Posterior cingulate gyrus (tissue), 11 donors: Measurements from ENCODE around the gene SPAG8.

Experiments used
- DNase-seq, 10 donors: peaks; one replicate each; pipeline versions ENCODE4 v3.0.0 to v3.0.0-alpha.2; 2020 to 2021; ENCODE audit warnings: mixed read lengths in 3 of 10
- intact Hi-C: fragments of 100-400 bp; cut with DNase I; formaldehyde crosslinking; loops from one replicate; pipeline ENCODE4 v1.15.1; 2023

SPAG8 gene

GRCh38 chr9:35790025-35790384 lies 22.1 kb downstream of the SPAG8 start:
- no peak for DNase-seq
- intact Hi-C loops, result loop anchor here (2.0 to 5.0 kb wide), 2 partner anchors 37 to 93 kb away; partner anchors contain the start of genes FAM221B and TMEM8B

GRCh38 chr9:35789541-35789940 lies 22.5 kb downstream of the SPAG8 start:
- no peak for DNase-seq
- intact Hi-C loops, result no loop called here

- intact Hi-C loops, result no loop called here
- DNase-seq, result no peak
Measured at GRCh38 chr9:35783418-35783817, 28.6 kb downstream of the SPAG8 start.

GRCh38 chr9:35781066-35781465 lies 31.0 kb downstream of the SPAG8 start:
- intact Hi-C loops, result no loop called here
- DNase-seq, result peak in 1 of 10 donors; percentile 73

- intact Hi-C loops, result no loop called here
- DNase-seq, result no peak
Measured at GRCh38 chr9:35778496-35778895, 33.6 kb downstream of the SPAG8 start.

GRCh38 chr9:35776018-35776417 lies 36.0 kb downstream of the SPAG8 start:
- intact Hi-C loops, result no loop called here
- DNase-seq, result peak in 1 of 10 donors; percentile 40

- peak in 1 of 10 donors; percentile 46 for DNase-seq
- intact Hi-C loops, result no loop called here
Measured at GRCh38 chr9:35774907-35775635, 37.0 kb downstream of the SPAG8 start.

- intact Hi-C loops, result no loop called here
- no peak for DNase-seq
Measured at GRCh38 chr9:35771943-35772342, 40.1 kb downstream of the SPAG8 start.

GRCh38 chr9:35771534-35771933 lies 40.5 kb downstream of the SPAG8 start:
- intact Hi-C loops, result no loop called here
- no peak for DNase-seq

- peak in 2 of 10 donors; percentile 73 to 81 for DNase-seq
- intact Hi-C loops, result no loop called here
Measured at GRCh38 chr9:35771075-35771433, 41.0 kb downstream of the SPAG8 start.

- intact Hi-C loops, result no loop called here
- no peak for DNase-seq
Measured at GRCh38 chr9:35769763-35770162, 42.3 kb downstream of the SPAG8 start.

GRCh38 chr9:35767458-35767857 lies 44.6 kb downstream of the SPAG8 start:
- DNase-seq, result no peak
- intact Hi-C loops, result no loop called here

GRCh38 chr9:35766997-35767396 lies 45.1 kb downstream of the SPAG8 start:
- intact Hi-C loops, result no loop called here

GRCh38 chr9:35763803-35764202 lies 48.3 kb downstream of the SPAG8 start:
- intact Hi-C loops, result no loop called here
- DNase-seq, result peak in 1 of 10 donors; percentile 26

More at GRCh38 chr9:35766997-35767396, 45.1 kb downstream of the SPAG8 start:
- DNase-seq, result no peak

- intact Hi-C loops, result no loop called here
- DNase-seq, result no peak
Measured at GRCh38 chr9:35763181-35763580, 48.9 kb downstream of the SPAG8 start.

- DNase-seq, result peak in 2 of 10 donors; percentile 11 to 21
- intact Hi-C loops, result no loop called here
Measured at GRCh38 chr9:35760651-35761050, 51.4 kb downstream of the SPAG8 start.

GRCh38 chr9:35759795-35760194 lies 52.3 kb downstream of the SPAG8 start:
- DNase-seq, result no peak
- intact Hi-C loops, result no loop called here
